ENCODE measurements around the gene ZNF827. TPM values are rescaled to one million over a fixed set of nuclear protein-coding genes. Genes with fewer than 3 reads are reported as not detected.

Gene ZNF827
- total and polyA plus RNA-seq, 9 of the 15 experiments (the other 6 are each of a cell fraction or from before 2014, with no cell fraction given), result 0.07 to 0.40 TPM; not detected in 7

DNA sequence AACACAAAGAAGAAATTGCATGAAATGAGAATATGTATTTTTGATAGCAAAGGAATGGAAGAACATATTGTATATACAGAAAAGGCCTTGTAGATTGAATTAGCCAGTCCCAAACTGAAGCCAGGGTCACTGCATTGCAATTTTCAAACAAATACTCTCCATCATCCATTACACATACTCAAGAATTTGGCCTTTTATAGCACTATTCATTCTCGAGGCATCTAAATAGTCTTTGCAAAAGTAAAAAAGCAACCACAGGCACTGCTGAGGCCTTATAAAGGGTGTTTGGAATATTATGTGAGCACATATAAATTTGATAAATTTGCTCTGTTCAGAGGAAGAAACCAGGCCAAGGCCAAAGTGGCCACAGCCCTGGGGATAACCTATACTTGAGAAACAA is 123.0 kb downstream of the ZNF827 start:
- H3K9ac ChIP-seq (ENCODE audit: insufficient read depth in 1 of 2, low read depth in 2 of 2, low read length in 2 of 2), result no peak overlapping the region
- H3K4me2 ChIP-seq (ENCODE audit: insufficient read depth, low read length), result no peak overlapping the region
- ATAC-seq (no peak), FAIRE-seq (no peak), DNase-seq (ENCODE audit: extremely low read depth in 1 of 4, low spot score in 3 of 4) (no peak)
- CTCF ChIA-PET (ENCODE audit: low intra/inter-chr PET ratio), result no interaction called here
- no peak overlapping the region for H2AFZ ChIP-seq (ENCODE audit: low read depth, low read length)
- H3K27me3 ChIP-seq (ENCODE audit: control insufficient read depth in 2 of 2, insufficient read depth in 2 of 2, low read length in 2 of 2), result no peaks in the 10 kb centered on the region; a peak in 1 of 5 replicates
- 6% methylated on average over 1 of the region's 1 CpG for WGBS (ENCODE audit: insufficient coverage, low coverage, missing lambda C conversion rate)
- H3K4me1 ChIP-seq (replicated peaks in 1 of 2; ENCODE audit: control insufficient read depth in 2 of 2, insufficient read depth in 2 of 2, low read length in 2 of 2), result no peaks in the 10 kb centered on the region
- in situ Hi-C loops (cut with MboI) (no loop called here), intact Hi-C loops (cut with micrococcal nuclease) (no loop called here)
- H3K36me3 ChIP-seq (ENCODE audit: control insufficient read depth, insufficient read depth, low read length), result no peaks in the 10 kb centered on the region
- no peaks in the 10 kb centered on the region for H4K20me1 ChIP-seq (replicated peaks; ENCODE audit: control insufficient read depth, insufficient read depth, low read length)
- no peak overlapping the region for H3K27ac ChIP-seq (ENCODE audit: extremely low read depth, low read depth, low read length)
- no TSS peak for BruUV-seq (replicated peaks)
- no peaks in the 10 kb centered on the region for H3K79me2 ChIP-seq (ENCODE audit: control insufficient read depth, insufficient read depth, low read length)
- no peaks in the 10 kb centered on the region for H3K9me1 ChIP-seq (ENCODE audit: control insufficient read depth, insufficient read depth, low read length)
- no peaks in the 10 kb centered on the region for H3K9me3 ChIP-seq (replicated peaks; ENCODE audit: control insufficient read depth, insufficient read depth, low read depth, low read length)
- TF ChIP-seq ZBTB17 (CRISPR knock-in tag; IDR thresholded peaks at IDR 0.05) (no peak), OTX1 (CRISPR knock-in tag; IDR thresholded peaks at IDR 0.05) (no peak)
- POLR2A ChIA-PET, result no interaction called here
- H3K4me3 ChIP-seq, result no peak overlapping the region

DNA sequence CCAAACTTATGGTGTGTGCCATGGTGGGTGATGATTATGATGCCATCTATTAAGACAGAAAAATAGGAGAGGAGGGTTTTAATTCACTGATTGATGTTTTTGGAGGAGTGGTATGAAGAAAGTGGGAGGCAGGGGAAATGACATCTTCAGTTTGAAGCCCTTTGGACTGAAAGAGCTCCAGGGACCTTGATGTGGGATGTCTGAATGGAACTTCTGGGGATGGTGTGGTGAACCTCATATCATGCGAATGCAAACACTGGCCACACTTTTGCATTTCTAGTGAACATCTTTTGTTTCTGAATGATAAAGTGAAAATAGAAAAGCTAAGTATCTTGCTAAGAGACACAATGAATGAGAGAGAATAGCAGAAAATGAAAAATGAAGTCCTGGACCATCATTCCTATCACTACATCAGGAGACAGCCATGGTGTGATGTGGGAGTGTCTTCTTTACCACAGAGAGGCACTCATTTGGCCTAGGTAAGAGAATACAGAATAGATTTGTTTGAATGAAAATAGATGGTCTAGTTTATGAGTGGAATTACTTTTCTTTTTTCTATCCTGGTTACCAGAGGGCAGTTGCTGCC is 123.5 kb downstream of the ZNF827 start:
- no peak overlapping the region for H3K27ac ChIP-seq (ENCODE audit: extremely low read depth, low read depth, low read length)
- H3K4me3 ChIP-seq, result no peak overlapping the region
- no peak overlapping the region for H3K4me2 ChIP-seq (ENCODE audit: insufficient read depth, low read length)
- no peak for ATAC-seq
- H3K9ac ChIP-seq (ENCODE audit: insufficient read depth in 1 of 2, low read depth in 2 of 2, low read length in 2 of 2), result no peak overlapping the region
- ChIA-PET CTCF (ENCODE audit: low intra/inter-chr PET ratio) (no interaction called here), POLR2A (no interaction called here)
- WGBS (ENCODE audit: insufficient coverage, low coverage, missing lambda C conversion rate), result 21% methylated on average over 1 of the region's 1 CpG
- H3K36me3 ChIP-seq (ENCODE audit: control insufficient read depth, insufficient read depth, low read length), result no peaks in the 10 kb centered on the region
- H3K4me1 ChIP-seq (replicated peaks in 1 of 2; ENCODE audit: control insufficient read depth in 2 of 2, insufficient read depth in 2 of 2, low read length in 2 of 2), result no peaks in the 10 kb centered on the region
- peak; percentile 26 for FAIRE-seq
- DNase-seq (ENCODE audit: extremely low read depth in 1 of 4, low spot score in 3 of 4), result no peak
- in situ Hi-C loops (cut with MboI), result no loop called here
- H3K9me1 ChIP-seq (ENCODE audit: control insufficient read depth, insufficient read depth, low read length), result no peaks in the 10 kb centered on the region
- no TSS peak for BruUV-seq (replicated peaks)
- intact Hi-C loops (cut with micrococcal nuclease), result no loop called here
- TF ChIP-seq MEF2D (tag; conservative IDR thresholded peaks at IDR 0.05; ENCODE audit: low read depth) (no peak), FOXA1 (IDR thresholded peaks at IDR 0.05; ENCODE audit: borderline replicate concordance) (no peak), HNRNPLL (IDR thresholded peaks at IDR 0.05; ENCODE audit: low read depth, low read length, poor library complexity, severe bottlenecking) (no peak)
- TF ChIP-seq, protein P1, sequence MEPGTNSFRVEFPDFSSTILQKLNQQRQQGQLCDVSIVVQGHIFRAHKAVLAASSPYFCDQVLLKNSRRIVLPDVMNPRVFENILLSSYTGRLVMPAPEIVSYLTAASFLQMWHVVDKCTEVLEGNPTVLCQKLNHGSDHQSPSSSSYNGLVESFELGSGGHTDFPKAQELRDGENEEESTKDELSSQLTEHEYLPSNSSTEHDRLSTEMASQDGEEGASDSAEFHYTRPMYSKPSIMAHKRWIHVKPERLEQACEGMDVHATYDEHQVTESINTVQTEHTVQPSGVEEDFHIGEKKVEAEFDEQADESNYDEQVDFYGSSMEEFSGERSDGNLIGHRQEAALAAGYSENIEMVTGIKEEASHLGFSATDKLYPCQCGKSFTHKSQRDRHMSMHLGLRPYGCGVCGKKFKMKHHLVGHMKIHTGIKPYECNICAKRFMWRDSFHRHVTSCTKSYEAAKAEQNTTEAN (CRISPR knock-in tag; IDR thresholded peaks at IDR 0.05), result no peak
- TF ChIP-seq, protein P2, sequence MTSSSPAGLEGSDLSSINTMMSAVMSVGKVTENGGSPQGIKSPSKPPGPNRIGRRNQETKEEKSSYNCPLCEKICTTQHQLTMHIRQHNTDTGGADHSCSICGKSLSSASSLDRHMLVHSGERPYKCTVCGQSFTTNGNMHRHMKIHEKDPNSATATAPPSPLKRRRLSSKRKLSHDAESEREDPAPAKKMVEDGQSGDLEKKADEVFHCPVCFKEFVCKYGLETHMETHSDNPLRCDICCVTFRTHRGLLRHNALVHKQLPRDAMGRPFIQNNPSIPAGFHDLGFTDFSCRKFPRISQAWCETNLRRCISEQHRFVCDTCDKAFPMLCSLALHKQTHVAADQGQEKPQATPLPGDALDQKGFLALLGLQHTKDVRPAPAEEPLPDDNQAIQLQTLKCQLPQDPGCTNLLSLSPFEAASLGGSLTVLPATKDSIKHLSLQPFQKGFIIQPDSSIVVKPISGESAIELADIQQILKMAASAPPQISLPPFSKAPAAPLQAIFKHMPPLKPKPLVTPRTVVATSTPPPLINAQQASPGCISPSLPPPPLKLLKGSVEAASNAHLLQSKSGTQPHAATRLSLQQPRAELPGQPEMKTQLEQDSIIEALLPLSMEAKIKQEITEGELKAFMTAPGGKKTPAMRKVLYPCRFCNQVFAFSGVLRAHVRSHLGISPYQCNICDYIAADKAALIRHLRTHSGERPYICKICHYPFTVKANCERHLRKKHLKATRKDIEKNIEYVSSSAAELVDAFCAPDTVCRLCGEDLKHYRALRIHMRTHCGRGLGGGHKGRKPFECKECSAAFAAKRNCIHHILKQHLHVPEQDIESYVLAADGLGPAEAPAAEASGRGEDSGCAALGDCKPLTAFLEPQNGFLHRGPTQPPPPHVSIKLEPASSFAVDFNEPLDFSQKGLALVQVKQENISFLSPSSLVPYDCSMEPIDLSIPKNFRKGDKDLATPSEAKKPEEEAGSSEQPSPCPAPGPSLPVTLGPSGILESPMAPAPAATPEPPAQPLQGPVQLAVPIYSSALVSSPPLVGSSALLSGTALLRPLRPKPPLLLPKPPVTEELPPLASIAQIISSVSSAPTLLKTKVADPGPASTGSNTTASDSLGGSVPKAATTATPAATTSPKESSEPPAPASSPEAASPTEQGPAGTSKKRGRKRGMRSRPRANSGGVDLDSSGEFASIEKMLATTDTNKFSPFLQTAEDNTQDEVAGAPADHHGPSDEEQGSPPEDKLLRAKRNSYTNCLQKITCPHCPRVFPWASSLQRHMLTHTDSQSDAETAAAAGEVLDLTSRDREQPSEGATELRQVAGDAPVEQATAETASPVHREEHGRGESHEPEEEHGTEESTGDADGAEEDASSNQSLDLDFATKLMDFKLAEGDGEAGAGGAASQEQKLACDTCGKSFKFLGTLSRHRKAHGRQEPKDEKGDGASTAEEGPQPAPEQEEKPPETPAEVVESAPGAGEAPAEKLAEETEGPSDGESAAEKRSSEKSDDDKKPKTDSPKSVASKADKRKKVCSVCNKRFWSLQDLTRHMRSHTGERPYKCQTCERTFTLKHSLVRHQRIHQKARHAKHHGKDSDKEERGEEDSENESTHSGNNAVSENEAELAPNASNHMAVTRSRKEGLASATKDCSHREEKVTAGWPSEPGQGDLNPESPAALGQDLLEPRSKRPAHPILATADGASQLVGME (CRISPR knock-in tag; IDR thresholded peaks at IDR 0.05), result no peak
- H2AFZ ChIP-seq (ENCODE audit: low read depth, low read length), result no peak overlapping the region
- H4K20me1 ChIP-seq (replicated peaks; ENCODE audit: control insufficient read depth, insufficient read depth, low read length), result no peaks in the 10 kb centered on the region
- no peaks in the 10 kb centered on the region for H3K9me3 ChIP-seq (replicated peaks; ENCODE audit: control insufficient read depth, insufficient read depth, low read depth, low read length)
- H3K79me2 ChIP-seq (ENCODE audit: control insufficient read depth, insufficient read depth, low read length), result no peaks in the 10 kb centered on the region
- H3K27me3 ChIP-seq (ENCODE audit: control insufficient read depth in 2 of 2, insufficient read depth in 2 of 2, low read length in 2 of 2), result no peaks in the 10 kb centered on the region; a peak in 1 of 5 replicates

Data from K562 (cell line).